GM23248 (cell line): Measurements from ENCODE around the gene MAFF.

Experiments used
- EZH2 ChIP-seq: fragments of 200-600 bp; sonication (generic); IDR thresholded peaks from 2 replicates; pipeline ENCODE4 v1.6.1; 2018; ENCODE audit warnings: antibody characterized with exemption, mild to moderate bottlenecking; ENCODE audit not compliant: insufficient read depth, poor library complexity, severe bottlenecking
- EZH2phosphoT487 ChIP-seq: fragments of 200-600 bp; sonication (generic); IDR thresholded peaks from 2 replicates; pipeline ENCODE4 v1.6.1; 2018; ENCODE audit warnings: antibody characterized with exemption, moderate library complexity, mild to moderate bottlenecking, low read depth; ENCODE audit not compliant: insufficient read depth

DNA sequence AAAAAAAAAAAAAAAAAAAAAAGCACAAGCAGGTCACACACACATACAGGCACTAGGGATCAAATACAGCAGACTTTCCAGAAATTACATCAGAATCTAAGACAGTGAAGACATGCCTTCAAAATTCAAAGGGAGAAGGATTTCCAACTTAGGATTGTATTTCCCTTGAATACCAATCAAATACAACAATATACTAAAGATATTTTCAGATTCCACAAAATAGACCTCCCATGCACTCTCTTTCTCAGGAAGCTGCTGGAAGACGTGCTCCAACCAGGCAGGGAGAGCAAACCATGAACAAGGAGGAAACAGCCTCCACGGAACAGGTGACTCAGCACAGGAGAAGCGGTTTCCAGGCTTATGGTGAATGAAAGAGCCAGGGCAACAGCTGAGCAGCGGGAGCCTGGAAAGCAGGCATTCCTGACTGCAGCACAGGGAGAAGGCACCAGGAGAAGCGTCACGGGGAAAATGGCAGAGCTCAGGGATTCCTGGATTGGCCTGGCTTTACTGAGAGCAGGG lies 39.0 kb downstream of the MAFF start:
- TF ChIP-seq EZH2phosphoT487, result no peak
- no peak for TF ChIP-seq EZH2
